ENCODE data around the gene EHMT1.

The EHMT1 gene

DNA sequence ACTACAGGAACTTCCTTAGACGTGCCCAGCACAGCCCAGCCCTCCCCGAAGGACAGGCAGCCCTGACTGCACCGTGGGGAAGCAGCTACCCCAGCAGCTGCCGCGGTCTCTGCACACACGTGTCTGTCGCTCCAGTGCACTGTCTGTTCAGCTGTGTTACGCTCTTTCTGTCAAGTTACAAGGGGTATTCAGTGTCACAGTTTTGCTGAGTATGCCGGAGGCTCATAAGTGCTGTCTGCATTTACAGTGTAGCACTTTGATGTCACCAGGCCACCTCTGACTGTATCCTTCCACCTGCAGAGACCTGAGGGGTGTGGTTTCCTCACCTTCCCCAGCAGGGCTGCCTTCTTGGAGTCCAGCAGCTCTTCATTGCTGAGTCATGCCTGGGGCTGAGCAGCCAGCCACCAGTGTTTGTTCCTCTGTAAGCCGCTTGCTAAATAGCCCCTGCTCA lies 126.8 kb downstream of the EHMT1 start:
- H3K4me3 ChIP-seq (ENCODE audit: low read depth, low read length), result no peak overlapping the region
- TF ChIP-seq, protein P1, sequence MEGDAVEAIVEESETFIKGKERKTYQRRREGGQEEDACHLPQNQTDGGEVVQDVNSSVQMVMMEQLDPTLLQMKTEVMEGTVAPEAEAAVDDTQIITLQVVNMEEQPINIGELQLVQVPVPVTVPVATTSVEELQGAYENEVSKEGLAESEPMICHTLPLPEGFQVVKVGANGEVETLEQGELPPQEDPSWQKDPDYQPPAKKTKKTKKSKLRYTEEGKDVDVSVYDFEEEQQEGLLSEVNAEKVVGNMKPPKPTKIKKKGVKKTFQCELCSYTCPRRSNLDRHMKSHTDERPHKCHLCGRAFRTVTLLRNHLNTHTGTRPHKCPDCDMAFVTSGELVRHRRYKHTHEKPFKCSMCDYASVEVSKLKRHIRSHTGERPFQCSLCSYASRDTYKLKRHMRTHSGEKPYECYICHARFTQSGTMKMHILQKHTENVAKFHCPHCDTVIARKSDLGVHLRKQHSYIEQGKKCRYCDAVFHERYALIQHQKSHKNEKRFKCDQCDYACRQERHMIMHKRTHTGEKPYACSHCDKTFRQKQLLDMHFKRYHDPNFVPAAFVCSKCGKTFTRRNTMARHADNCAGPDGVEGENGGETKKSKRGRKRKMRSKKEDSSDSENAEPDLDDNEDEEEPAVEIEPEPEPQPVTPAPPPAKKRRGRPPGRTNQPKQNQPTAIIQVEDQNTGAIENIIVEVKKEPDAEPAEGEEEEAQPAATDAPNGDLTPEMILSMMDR (IDR thresholded peaks at IDR 0.05; ENCODE audit: borderline replicate concordance, insufficient read depth, low read depth, low read length), result no peak

DNA sequence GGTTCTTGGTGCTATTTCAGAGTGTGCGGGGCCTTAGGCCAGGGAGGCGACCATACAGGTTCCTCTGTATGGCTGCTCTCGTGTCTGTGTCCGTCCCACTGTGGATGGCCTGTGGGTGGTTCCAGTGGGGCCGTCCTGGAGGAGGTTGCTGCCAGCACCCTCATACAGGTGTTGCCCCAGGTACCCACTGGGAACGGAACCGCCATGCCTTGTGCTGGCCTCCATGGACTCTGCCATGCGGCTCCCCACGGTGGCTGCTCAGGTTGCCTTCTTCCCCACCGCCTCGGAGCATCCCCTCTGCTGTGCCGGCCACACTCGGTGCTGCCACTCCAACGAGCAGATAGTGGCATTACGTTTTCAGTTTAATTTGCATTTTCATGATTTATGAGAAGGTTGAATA lies 129.5 kb downstream of the EHMT1 start:
- H3K4me3 ChIP-seq (ENCODE audit: low read depth, low read length), result no peak overlapping the region
- TF ChIP-seq, protein P1 (IDR thresholded peaks at IDR 0.05; ENCODE audit: borderline replicate concordance, insufficient read depth, low read depth, low read length), result no peak

DNA sequence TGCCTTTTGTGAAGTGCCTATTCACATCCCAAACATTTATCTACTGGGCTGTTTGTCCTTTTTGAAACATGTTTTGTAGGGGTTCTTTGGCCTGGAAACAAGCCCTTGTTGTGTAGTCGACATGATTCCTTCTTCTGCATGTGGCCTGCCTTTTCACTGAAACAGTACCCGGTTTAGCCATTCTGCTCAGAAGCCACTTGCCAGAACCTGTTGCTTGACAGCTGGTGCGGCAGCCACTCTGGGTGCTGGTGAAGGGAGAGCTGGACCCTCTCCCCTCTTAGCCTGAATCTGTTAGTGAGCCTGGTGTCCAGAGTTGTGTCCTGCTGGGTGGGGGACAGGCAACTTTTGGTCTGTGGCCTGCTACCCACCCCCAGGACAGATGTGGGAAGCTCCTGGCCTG lies 129.9 kb downstream of the EHMT1 start:
- H3K4me3 ChIP-seq (ENCODE audit: low read depth, low read length), result no peak overlapping the region
- TF ChIP-seq, protein P1 (IDR thresholded peaks at IDR 0.05; ENCODE audit: borderline replicate concordance, insufficient read depth, low read depth, low read length), result no peak

DNA sequence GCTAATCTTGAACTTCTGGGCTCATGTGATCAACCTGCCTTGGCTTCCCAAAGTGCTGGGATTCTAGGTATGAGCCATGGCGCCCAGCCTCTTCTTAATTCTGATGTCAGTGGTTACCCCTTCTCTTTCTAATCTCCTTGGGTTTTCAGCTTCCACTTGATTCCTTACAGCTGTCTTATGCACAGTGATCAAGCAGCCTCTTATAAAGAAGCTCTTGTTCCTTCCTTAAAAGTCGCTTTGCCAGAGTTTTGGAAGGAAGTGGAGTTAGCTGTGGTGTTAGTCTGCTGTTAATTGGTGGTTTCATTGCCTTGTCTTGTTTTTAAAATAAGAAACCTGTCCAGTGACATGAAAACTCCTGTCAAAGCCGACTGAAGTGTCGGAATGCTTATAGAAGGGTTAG lies 130.7 kb downstream of the EHMT1 start:
- H3K4me3 ChIP-seq (ENCODE audit: low read depth, low read length), result no peak overlapping the region
- TF ChIP-seq, protein P1 (IDR thresholded peaks at IDR 0.05; ENCODE audit: borderline replicate concordance, insufficient read depth, low read depth, low read length), result no peak

DNA sequence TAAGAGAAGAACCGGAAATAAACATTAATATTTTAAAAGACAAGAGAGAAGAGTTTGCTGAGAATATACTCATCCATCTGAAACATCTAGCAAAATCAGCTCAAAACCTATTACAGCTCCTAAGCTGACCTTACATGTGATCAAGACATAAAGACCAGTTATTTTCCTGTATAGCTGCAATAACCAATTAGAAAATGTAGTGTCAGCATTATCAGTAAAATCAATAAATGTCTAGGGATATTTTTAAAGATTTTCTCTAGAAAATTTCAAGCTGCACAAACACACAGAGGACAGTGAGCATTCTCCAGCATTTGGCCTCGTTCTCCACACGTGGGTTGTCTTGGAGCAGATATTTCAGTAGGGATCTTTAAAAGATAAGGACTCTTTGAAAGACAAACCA lies 131.2 kb downstream of the EHMT1 start:
- H3K4me3 ChIP-seq (ENCODE audit: low read depth, low read length), result no peak overlapping the region
- TF ChIP-seq, protein P1 (IDR thresholded peaks at IDR 0.05; ENCODE audit: borderline replicate concordance, insufficient read depth, low read depth, low read length), result no peak

DNA sequence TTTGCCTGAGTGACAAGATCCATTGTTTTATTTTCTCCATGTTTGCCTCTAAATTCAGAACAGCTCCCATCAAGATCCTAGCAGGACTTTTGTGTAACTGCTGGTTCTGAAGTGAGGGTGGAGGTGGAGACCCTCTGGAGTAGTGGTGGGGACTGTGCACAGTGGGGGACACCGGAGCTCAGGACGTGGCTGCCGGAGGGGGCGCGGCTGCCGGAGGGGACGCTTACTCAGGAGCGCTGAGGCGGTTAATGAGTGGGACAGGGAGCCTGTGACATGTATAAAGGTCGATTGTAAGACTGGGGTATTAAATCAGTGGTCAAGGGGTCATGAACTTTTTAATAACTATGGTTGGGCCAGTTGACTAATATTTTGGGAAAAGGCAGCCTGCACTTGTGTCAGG lies 131.8 kb downstream of the EHMT1 start:
- TF ChIP-seq, protein P1 (IDR thresholded peaks at IDR 0.05; ENCODE audit: borderline replicate concordance, insufficient read depth, low read depth, low read length), result no peak
- H3K4me3 ChIP-seq (ENCODE audit: low read depth, low read length), result no peak overlapping the region

GRCh38 chr9:137751616-137752015 lies 132.8 kb downstream of the EHMT1 start:
- H3K4me3 ChIP-seq (ENCODE audit: low read depth, low read length), result no peak overlapping the region
- TF ChIP-seq, protein P1 (IDR thresholded peaks at IDR 0.05; ENCODE audit: borderline replicate concordance, insufficient read depth, low read depth, low read length), result no peak

Measured in GM12875 (cell line).